Trophoblast cell (in vitro differentiated cells and primary cell): ENCODE results near the gene RDH8.
"Not testable (repeated sequence)": the region's sequence is repeated elsewhere in the genome, so short reads cannot be mapped to it uniquely, and the experiment has no call there.

Experiments
- DNase-seq, 2 donors: peaks; one replicate each; pipeline ENCODE4 v3.0.0-alpha.2; 2016
- H2AFZ ChIP-seq: 2 replicates; pipeline ENCODE4 v1.6.1; 2013; ENCODE audit warnings: low read length, moderate library complexity, mild to moderate bottlenecking; ENCODE audit not compliant: insufficient read depth, poor library complexity
- H2AK5ac ChIP-seq: 2 replicates; pipeline ENCODE4 v1.6.1; 2013; ENCODE audit warnings: mild to moderate bottlenecking, low read length
- H2BK120ac ChIP-seq: 2 replicates; pipeline ENCODE4 v1.6.1; 2013; ENCODE audit warnings: low read length, mild to moderate bottlenecking, moderate library complexity; ENCODE audit not compliant: insufficient read depth, poor library complexity
- H2BK12ac ChIP-seq: 2 replicates; pipeline ENCODE4 v1.6.1; 2013; ENCODE audit warnings: mild to moderate bottlenecking, low read length, moderate library complexity
- H2BK5ac ChIP-seq: 2 replicates; pipeline ENCODE4 v1.6.1; 2013; ENCODE audit warnings: low read length, low read depth, moderate library complexity, mild to moderate bottlenecking; ENCODE audit not compliant: poor library complexity
- H3K14ac ChIP-seq: 2 replicates; pipeline ENCODE4 v1.6.1; 2013; ENCODE audit warnings: mild to moderate bottlenecking, low read length
- H3K18ac ChIP-seq: 2 replicates; pipeline ENCODE4 v1.6.1; 2013; ENCODE audit warnings: mild to moderate bottlenecking, low read length
- H3K23ac ChIP-seq: 2 replicates; pipeline ENCODE4 v1.6.1; 2013; ENCODE audit warnings: low read length
- H3K27ac ChIP-seq: 2 replicates; pipeline ENCODE4 v1.5.1; 2013; ENCODE audit warnings: low read depth, mild to moderate bottlenecking, inconsistent platforms, low read length, moderate library complexity
- H3K27me3 ChIP-seq: 2 replicates; pipeline ENCODE4 v1.6.1; 2013; ENCODE audit warnings: inconsistent platforms, mild to moderate bottlenecking, low read length, moderate library complexity; ENCODE audit not compliant: insufficient read depth
- H3K36me3 ChIP-seq, 2 experiments: 1 replicate in 1 of 2; 2 replicates in 1 of 2; pipeline ENCODE4 v1.6.1; 2013; ENCODE audit warnings: low read length in 2 of 2, mild to moderate bottlenecking in 2 of 2, moderate library complexity in 1 of 2; ENCODE audit not compliant: insufficient read depth in 2 of 2, control insufficient read depth in 1 of 2
- H3K4ac ChIP-seq: 2 replicates; pipeline ENCODE4 v1.6.1; 2013; ENCODE audit warnings: low read depth, mild to moderate bottlenecking, low read length, moderate library complexity
- H3K4me1 ChIP-seq, 2 experiments: 1 replicate in 1 of 2; 2 replicates in 1 of 2; pipeline ENCODE4 v1.6.1; 2013; ENCODE audit warnings: low read length in 2 of 2, mild to moderate bottlenecking in 2 of 2, moderate library complexity in 1 of 2; ENCODE audit not compliant: insufficient read depth in 2 of 2, control insufficient read depth in 1 of 2
- H3K4me2 ChIP-seq: 2 replicates; pipeline ENCODE4 v1.6.1; 2013; ENCODE audit warnings: inconsistent platforms, mild to moderate bottlenecking, low read length, moderate library complexity
- H3K4me3 ChIP-seq: 2 replicates; pipeline ENCODE4 v1.5.1; 2013; ENCODE audit warnings: mild to moderate bottlenecking, low read depth, low read length, inconsistent platforms
- H3K79me1 ChIP-seq: one replicate; pipeline ENCODE4 v1.6.1; 2013; ENCODE audit warnings: low read length
- H3K79me2 ChIP-seq: 2 replicates; pipeline ENCODE4 v1.6.1; 2013; ENCODE audit warnings: low read length, mild to moderate bottlenecking; ENCODE audit not compliant: control insufficient read depth, insufficient read depth, poor library complexity
- H3K9ac ChIP-seq: 2 replicates; pipeline ENCODE4 v1.6.1; 2013; ENCODE audit warnings: mild to moderate bottlenecking, low read length
- H3K9me3 ChIP-seq: 2 replicates; pipeline ENCODE4 v1.6.1; 2013; ENCODE audit warnings: low read depth, mild to moderate bottlenecking, control low read depth, inconsistent platforms, low read length; ENCODE audit not compliant: insufficient read depth
- H4K12ac ChIP-seq: 2 replicates; pipeline ENCODE4 v1.6.1; 2013; ENCODE audit warnings: low read depth, mild to moderate bottlenecking, low read length, moderate library complexity
- H4K8ac ChIP-seq: 2 replicates; pipeline ENCODE4 v1.6.1; 2013; ENCODE audit warnings: low read depth, mild to moderate bottlenecking, low read length, moderate library complexity
- H4K91ac ChIP-seq: one replicate; pipeline ENCODE4 v1.6.1; 2013; ENCODE audit warnings: low read depth, mild to moderate bottlenecking, low read length, moderate library complexity
- WGBS: extraction: QIAGEN DNeasy Blood & Tissue Kit; methylation state at CpG from one replicate; pipeline ENCODE4 v1.1.7; 2013; ENCODE audit warnings: missing lambda C conversion rate; ENCODE audit not compliant: insufficient read length, insufficient coverage; ENCODE audit errors: extremely low coverage; 5-methylcytosine and 5-hydroxymethylcytosine counted together

Gene RDH8

GRCh38 chr19:10023096-10023495 is 9.8 kb downstream of the RDH8 start:
- not testable (repeated sequence) for H3K23ac ChIP-seq, H3K9ac ChIP-seq, H3K18ac ChIP-seq, H3K79me1 ChIP-seq, H2BK120ac ChIP-seq, H3K4me1 ChIP-seq, H3K36me3 ChIP-seq, DNase-seq, H2AK5ac ChIP-seq, H4K12ac ChIP-seq, H3K4me3 ChIP-seq, H3K4me2 ChIP-seq, H3K79me2 ChIP-seq, H3K4ac ChIP-seq, H2AFZ ChIP-seq, H3K27ac ChIP-seq, H4K8ac ChIP-seq, H2BK12ac ChIP-seq, H3K14ac ChIP-seq, H2BK5ac ChIP-seq, H4K91ac ChIP-seq, H3K9me3 ChIP-seq, H3K27me3 ChIP-seq
- no CpG with 5 or more reads among the region's 5 CpGs for WGBS

GRCh38 chr19:10026744-10027143 is 13.5 kb downstream of the RDH8 start:
- Histone ChIP-seq H3K79me1 (no peaks in the 10 kb centered on the region), H3K23ac (no peak overlapping the region), H2BK12ac (no peak overlapping the region), H3K18ac (no peak overlapping the region), H3K4me1 (peaks cover 0 to 2% of the 10 kb centered on the region in 2 experiments), H3K36me3 (no peaks in the 10 kb centered on the region), H2BK120ac (no peak overlapping the region), H2BK5ac (no peak overlapping the region), H2AFZ (no peak overlapping the region), H3K9ac (no peak overlapping the region), H3K9me3 (no peaks in the 10 kb centered on the region), H4K8ac (no peak overlapping the region), H3K27ac (no peak overlapping the region), H3K27me3 (no peaks in the 10 kb centered on the region), H4K91ac (no peak overlapping the region), H3K4ac (no peak overlapping the region), H3K4me3 (no peak overlapping the region), H3K14ac (no peak overlapping the region), H2AK5ac (no peak overlapping the region), H3K79me2 (no peaks in the 10 kb centered on the region), H3K4me2 (no peak overlapping the region), H4K12ac (no peak overlapping the region)
- no CpG with 5 or more reads among the region's 3 CpGs for WGBS
- no peak for DNase-seq

- Histone ChIP-seq H3K4me1 (peaks cover 0 to 2% of the 10 kb centered on the region in 2 experiments), H2BK120ac (no peak overlapping the region), H3K79me2 (no peaks in the 10 kb centered on the region), H2AFZ (no peak overlapping the region), H3K79me1 (no peaks in the 10 kb centered on the region), H3K27me3 (no peaks in the 10 kb centered on the region), H3K23ac (no peak overlapping the region), H2BK12ac (no peak overlapping the region), H3K4ac (no peak overlapping the region), H2AK5ac (no peak overlapping the region), H3K18ac (no peak overlapping the region), H3K4me2 (peak overlapping the region; percentile 63), H3K14ac (no peak overlapping the region), H4K8ac (no peak overlapping the region), H3K4me3 (no peak overlapping the region), H3K9me3 (no peaks in the 10 kb centered on the region), H2BK5ac (no peak overlapping the region), H4K91ac (no peak overlapping the region), H4K12ac (no peak overlapping the region), H3K36me3 (no peaks in the 10 kb centered on the region), H3K27ac (no peak overlapping the region), H3K9ac (no peak overlapping the region)
- peak; percentile 79 to 87 for DNase-seq
- no CpG with 5 or more reads among the region's 29 CpGs for WGBS
These were observed 14.1 kb downstream of the RDH8 start for GRCh38 chr19:10027158-10027997.

DNA sequence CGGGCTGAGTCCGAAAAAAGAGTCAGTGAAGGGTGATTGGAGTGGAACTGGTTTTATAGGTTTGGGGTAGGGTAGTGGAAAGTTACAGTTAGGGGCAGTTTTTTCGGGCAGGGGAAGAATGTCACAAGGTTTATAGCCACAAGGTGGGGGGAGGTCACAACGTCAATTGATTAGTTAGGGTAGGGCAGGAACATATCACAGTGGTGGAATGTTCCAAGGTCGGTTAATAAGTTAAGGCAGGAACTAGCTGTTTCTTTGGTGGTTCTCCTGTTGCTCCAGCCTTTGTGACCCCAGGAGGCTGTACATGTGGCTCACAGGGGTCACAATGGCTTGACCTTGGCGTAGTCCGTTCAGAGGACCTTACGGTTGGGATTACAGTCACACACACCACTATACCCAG is 20.3 kb downstream of the RDH8 start:
- Histone ChIP-seq H3K79me1 (no peaks in the 10 kb centered on the region), H3K27ac (no peak overlapping the region), H3K27me3 (no peaks in the 10 kb centered on the region), H2BK5ac (no peak overlapping the region), H3K79me2 (no peaks in the 10 kb centered on the region), H3K14ac (no peak overlapping the region), H3K9me3 (peaks cover 2% of the 10 kb centered on the region), H3K18ac (no peak overlapping the region), H2AFZ (no peak overlapping the region), H3K36me3 (no peaks in the 10 kb centered on the region), H3K4ac (no peak overlapping the region), H4K91ac (no peak overlapping the region), H3K4me1 (no peaks in the 10 kb centered on the region), H3K4me2 (no peak overlapping the region), H2BK12ac (no peak overlapping the region), H2AK5ac (no peak overlapping the region), H3K9ac (no peak overlapping the region), H4K8ac (no peak overlapping the region), H4K12ac (no peak overlapping the region), H3K23ac (no peak overlapping the region), H2BK120ac (no peak overlapping the region), H3K4me3 (no peak overlapping the region)
- 100% methylated on average over 1 of the region's 8 CpGs for WGBS
- no peak for DNase-seq
